Endothelial cell of umbilical vein (primary cell): Measurements from ENCODE around the gene GPATCH2. TPM values are rescaled to one million over a fixed set of nuclear protein-coding genes. Genes with fewer than 3 reads are reported as not detected.

Experiments used
- BruUV-seq: library from RNA; stranded (reverse); fragments of 400-500 nt; replicated peaks from 2 replicates; lab custom pipeline; 2021; lab: Mats Ljungman, UMichigan
- CTCF ChIA-PET: fragments of 300-600, 350-600 bp; sonication (Branson Sonifier 250); formaldehyde crosslinking; loops from one replicate; lab custom pipeline; 2021; ENCODE audit warnings: antibody characterized with exemption, inconsistent platforms; lab: Charles Lee
- POLR2A ChIA-PET: fragments of 300-600, 350-600 bp; sonication (Branson Sonifier 250); formaldehyde crosslinking; loops from one replicate; lab custom pipeline; 2021; ENCODE audit warnings: antibody characterized with exemption, inconsistent platforms; lab: Charles Lee
- DNase-seq: peaks from one replicate; pipeline ENCODE4 v3.0.0-alpha.2; 2011; ENCODE audit warnings: low read depth, low spot score
- FAIRE-seq: peaks from 2 replicates; lab custom pipeline; 2011; peaks lifted over from hg19 to GRCh38; lab: Jason Lieb, UNC
- H2AFZ ChIP-seq: 2 replicates; pipeline ENCODE4 v1.6.0; 2012; ENCODE audit warnings: low read depth, low read length, control low read depth, inconsistent platforms
- H3K27ac ChIP-seq: 2 replicates; pipeline ENCODE4 v1.5.1; 2011; ENCODE audit warnings: low read depth, mild to moderate bottlenecking, control low read depth, low read length, moderate library complexity; ENCODE audit not compliant: insufficient read depth
- H3K27me3 ChIP-seq, 2 experiments: 2 replicates each; pipeline versions ENCODE4 v1.6.0 to v1.6.1; 2011; ENCODE audit warnings: low read length in 2 of 2, mixed read lengths in 1 of 2; ENCODE audit not compliant: control insufficient read depth in 2 of 2, insufficient read depth in 2 of 2
- H3K36me3 ChIP-seq, 2 experiments: 2 replicates in 1 of 2; 3 replicates in 1 of 2; pipeline ENCODE4 v1.5.1; 2011; ENCODE audit warnings: low read length in 2 of 2, mild to moderate bottlenecking in 1 of 2, moderate library complexity in 1 of 2; ENCODE audit not compliant: control insufficient read depth in 2 of 2, insufficient read depth in 2 of 2; ENCODE audit errors: extremely low read depth in 1 of 2
- H3K4me1 ChIP-seq: 3 replicates; pipeline ENCODE4 v1.5.1; 2011; ENCODE audit warnings: mild to moderate bottlenecking, low read length; ENCODE audit not compliant: control insufficient read depth, insufficient read depth; ENCODE audit errors: extremely low read depth
- H3K4me2 ChIP-seq: 2 replicates; pipeline ENCODE4 v1.6.1; 2011; ENCODE audit warnings: low read length, control low read depth, mixed read lengths; ENCODE audit not compliant: insufficient read depth
- H3K4me3 ChIP-seq, 3 experiments: fragments of 200-600 bp in 1 of 3; sonication (generic), shearing (Covaris generic) in 1 of 3; replicated peaks in 1 of 3; 2 replicates each; pipeline ENCODE4 v1.5.1; 2011 to 2016; ENCODE audit warnings: control low read depth in 3 of 3, low read length in 3 of 3, mild to moderate bottlenecking in 2 of 3, inconsistent platforms in 1 of 3, low read depth in 1 of 3, moderate library complexity in 1 of 3; ENCODE audit not compliant: insufficient read depth in 1 of 3
- H3K79me2 ChIP-seq: 2 replicates; pipeline ENCODE4 v1.6.0; 2012; ENCODE audit warnings: low read length, inconsistent platforms; ENCODE audit not compliant: control insufficient read depth, insufficient read depth
- H3K9ac ChIP-seq: replicated peaks from 2 replicates; pipeline ENCODE3; 2011; ENCODE audit warnings: low read length, control low read depth; ENCODE audit not compliant: insufficient read depth; ENCODE audit errors: extremely low read depth
- H3K9me1 ChIP-seq: replicated peaks from 3 replicates; pipeline ENCODE4 v1.6.0; 2011; ENCODE audit warnings: mild to moderate bottlenecking, low read length; ENCODE audit not compliant: control insufficient read depth, insufficient read depth; ENCODE audit errors: extremely low read depth
- H3K9me3 ChIP-seq: replicated peaks from 2 replicates; pipeline ENCODE4 v1.5.1; 2012; ENCODE audit warnings: low read length, inconsistent platforms; ENCODE audit not compliant: control insufficient read depth, insufficient read depth
- H4K20me1 ChIP-seq: replicated peaks from 2 replicates; pipeline ENCODE3; 2011; ENCODE audit warnings: mild to moderate bottlenecking, low read length; ENCODE audit not compliant: control insufficient read depth, insufficient read depth; ENCODE audit errors: extremely low read depth
- EZH2 ChIP-seq: IDR thresholded peaks from 2 replicates; pipeline ENCODE4 v1.6.1; 2012; ENCODE audit warnings: borderline replicate concordance, low read depth, mild to moderate bottlenecking, moderate library complexity, low read length, inconsistent platforms; ENCODE audit not compliant: severe bottlenecking
- FOS ChIP-seq: IDR thresholded peaks from 2 replicates; pipeline ENCODE4 v1.6.1; 2011; ENCODE audit warnings: mild to moderate bottlenecking, low read length, moderate library complexity, borderline replicate concordance; ENCODE audit not compliant: insufficient read depth
- GATA2 ChIP-seq: IDR thresholded peaks from 2 replicates; pipeline ENCODE4 v1.7.0; 2011; ENCODE audit warnings: low read depth, mild to moderate bottlenecking, moderate library complexity, mixed read lengths, low read length; ENCODE audit not compliant: insufficient read length, insufficient read depth
- JUN ChIP-seq: IDR thresholded peaks from 2 replicates; pipeline ENCODE4 v1.6.1; 2011; ENCODE audit warnings: borderline replicate concordance, low read depth; ENCODE audit not compliant: insufficient read length, insufficient read depth
- MYC ChIP-seq: IDR thresholded peaks from one replicate; pipeline ENCODE4 v1.6.1; 2011; ENCODE audit warnings: mild to moderate bottlenecking, low read depth, low read length
- POLR2A ChIP-seq: IDR thresholded peaks from 2 replicates; pipeline ENCODE4 v1.6.1; 2012; ENCODE audit warnings: low read depth, mild to moderate bottlenecking, control low read depth, low read length
- POLR2AphosphoS5 ChIP-seq: IDR thresholded peaks from 2 replicates; pipeline ENCODE4 v1.6.1; 2012; ENCODE audit warnings: low read depth, mild to moderate bottlenecking, control low read depth, low read length, moderate library complexity; ENCODE audit not compliant: insufficient read depth
- dilution Hi-C: fragments of 300-500 bp; cut with MboI; formaldehyde crosslinking; loops from one replicate; pipeline ENCODE4 v1.15.0; 2019; ENCODE audit warnings: low sequenced_read_pairs; ENCODE audit not compliant: extremely low pct_ligation_motif_present
- intact Hi-C: fragments of 100-400 bp; cut with micrococcal nuclease; formaldehyde crosslinking; loops from one replicate; pipeline ENCODE4 v1.10.0; 2022
- polyA plus RNA-seq, 4 experiments: library from polyadenylated mRNA; depleted of rRNA in 3 of 4; stranded (reverse) in 3 of 4; unstranded in 1 of 4; fragments of >200 nt; gene quantifications; 2 replicates each; pipeline versions ENCODE4 v1.2.1 to v1.2.3, GENCODE V29; 2011 to 2012; ENCODE audit warnings: missing spikeins in 1 of 4
- total RNA-seq: library from RNA; stranded (reverse); gene quantifications from 2 replicates; pipeline ENCODE4 v1.2.3, GENCODE V29; 2021
- TF ChIP-seq, protein P1 (sequence below): IDR thresholded peaks from 2 replicates; pipeline ENCODE4 v1.6.1; 2011; ENCODE audit not compliant: insufficient read depth, insufficient read length
- TF ChIP-seq, protein P2 (sequence below), 2 donors: IDR thresholded peaks; 1 replicate in 1 of 2; 2 replicates in 1 of 2; pipeline ENCODE4 v1.5.1; 2011; ENCODE audit warnings: low read length in 2 of 2, mild to moderate bottlenecking in 2 of 2, moderate library complexity in 2 of 2, control low read depth in 1 of 2, inconsistent platforms in 1 of 2, low read depth in 1 of 2; ENCODE audit not compliant: insufficient read depth in 1 of 2; ENCODE audit errors: extremely low read depth in 1 of 2

The GPATCH2 gene
- total and polyA plus RNA-seq, 2 donors (not counting 3 experiments of a cell fraction or from before 2014, with no cell fraction given) = 3.3 to 15.6 TPM

DNA sequence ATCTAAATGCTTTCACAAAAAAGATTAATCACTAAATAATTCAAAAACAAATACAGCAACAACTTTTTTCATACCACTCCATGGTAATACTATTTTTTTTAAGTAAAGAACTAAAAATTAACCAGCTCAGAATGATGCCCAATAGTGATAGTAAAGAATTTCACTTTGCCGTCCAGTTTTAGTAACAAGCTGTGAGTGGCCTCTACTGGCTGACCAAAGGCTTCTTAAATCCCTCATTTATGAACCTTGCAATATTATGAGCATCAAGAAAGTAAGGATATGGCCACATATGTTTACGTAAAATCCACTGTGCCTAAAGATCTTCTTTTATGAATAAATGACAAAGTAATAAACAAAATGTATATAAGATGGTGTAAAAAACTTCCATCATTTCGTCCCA, 108.6 kb downstream of the GPATCH2 start:
- no peak overlapping the region for H3K4me3 ChIP-seq
- FAIRE-seq (no peak), DNase-seq (no peak)
- peaks cover 19% of the 10 kb centered on the region for H3K4me1 ChIP-seq
- POLR2A ChIA-PET = no interaction called here
- no peaks in the 10 kb centered on the region for H4K20me1 ChIP-seq
- H3K4me2 ChIP-seq = no peak overlapping the region
- no peaks in the 10 kb centered on the region for H3K36me3 ChIP-seq
- no peak overlapping the region for H3K27ac ChIP-seq
- no TSS peak for BruUV-seq
- no peaks in the 10 kb centered on the region for H3K79me2 ChIP-seq
- H3K9me3 ChIP-seq = no peaks in the 10 kb centered on the region
- TF ChIP-seq, protein P1, sequence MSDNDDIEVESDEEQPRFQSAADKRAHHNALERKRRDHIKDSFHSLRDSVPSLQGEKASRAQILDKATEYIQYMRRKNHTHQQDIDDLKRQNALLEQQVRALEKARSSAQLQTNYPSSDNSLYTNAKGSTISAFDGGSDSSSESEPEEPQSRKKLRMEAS = no peak
- no peak for TF ChIP-seq MYC
- no peak for TF ChIP-seq EZH2
- no peak for TF ChIP-seq JUN
- TF ChIP-seq POLR2AphosphoS5 = no peak
- no peak for TF ChIP-seq GATA2
- dilution Hi-C loops = no loop called here
- H3K9ac ChIP-seq = no peak overlapping the region
- no peak overlapping the region for H2AFZ ChIP-seq
- intact Hi-C loops = no loop called here
- no peaks in the 10 kb centered on the region for H3K9me1 ChIP-seq
- CTCF ChIA-PET = no interaction called here
- no peaks in the 10 kb centered on the region for H3K27me3 ChIP-seq

GRCh38 chr1:217521317-217521716, 109.6 kb downstream of the GPATCH2 start:
- no peaks in the 10 kb centered on the region for H4K20me1 ChIP-seq
- no peaks in the 10 kb centered on the region for H3K79me2 ChIP-seq
- H3K27me3 ChIP-seq = no peaks in the 10 kb centered on the region
- H3K9ac ChIP-seq = no peak overlapping the region
- no peak overlapping the region for H3K4me3 ChIP-seq
- H3K4me2 ChIP-seq = no peak overlapping the region
- no peaks in the 10 kb centered on the region for H3K9me1 ChIP-seq
- dilution Hi-C loops = no loop called here
- FAIRE-seq (no peak), DNase-seq (no peak)
- peaks cover 12% of the 10 kb centered on the region for H3K4me1 ChIP-seq
- no peak overlapping the region for H3K27ac ChIP-seq
- no TSS peak for BruUV-seq
- intact Hi-C loops = no loop called here
- H3K9me3 ChIP-seq = no peaks in the 10 kb centered on the region
- no peak overlapping the region for H2AFZ ChIP-seq
- ChIA-PET CTCF (no interaction called here), POLR2A (no interaction called here)
- H3K36me3 ChIP-seq = no peaks in the 10 kb centered on the region
- TF ChIP-seq GATA2 (no peak), FOS (no peak), EZH2 (no peak), JUN (no peak), POLR2AphosphoS5 (no peak), POLR2A (no peak), MYC (no peak)
- TF ChIP-seq, protein P2, sequence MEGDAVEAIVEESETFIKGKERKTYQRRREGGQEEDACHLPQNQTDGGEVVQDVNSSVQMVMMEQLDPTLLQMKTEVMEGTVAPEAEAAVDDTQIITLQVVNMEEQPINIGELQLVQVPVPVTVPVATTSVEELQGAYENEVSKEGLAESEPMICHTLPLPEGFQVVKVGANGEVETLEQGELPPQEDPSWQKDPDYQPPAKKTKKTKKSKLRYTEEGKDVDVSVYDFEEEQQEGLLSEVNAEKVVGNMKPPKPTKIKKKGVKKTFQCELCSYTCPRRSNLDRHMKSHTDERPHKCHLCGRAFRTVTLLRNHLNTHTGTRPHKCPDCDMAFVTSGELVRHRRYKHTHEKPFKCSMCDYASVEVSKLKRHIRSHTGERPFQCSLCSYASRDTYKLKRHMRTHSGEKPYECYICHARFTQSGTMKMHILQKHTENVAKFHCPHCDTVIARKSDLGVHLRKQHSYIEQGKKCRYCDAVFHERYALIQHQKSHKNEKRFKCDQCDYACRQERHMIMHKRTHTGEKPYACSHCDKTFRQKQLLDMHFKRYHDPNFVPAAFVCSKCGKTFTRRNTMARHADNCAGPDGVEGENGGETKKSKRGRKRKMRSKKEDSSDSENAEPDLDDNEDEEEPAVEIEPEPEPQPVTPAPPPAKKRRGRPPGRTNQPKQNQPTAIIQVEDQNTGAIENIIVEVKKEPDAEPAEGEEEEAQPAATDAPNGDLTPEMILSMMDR (IDR thresholded peaks at IDR 0.05; ENCODE audit: extremely low read depth in 1 of 2, insufficient read depth in 1 of 2, low read depth in 1 of 2, low read length in 2 of 2) = no peak
- TF ChIP-seq, protein P1 = no peak
